ENCODE measurements around the gene DPY19L3.
"Not testable (repeated sequence)": the region's sequence is repeated elsewhere in the genome, so short reads cannot be mapped to it uniquely, and the experiment has no call there.

GRCh38 chr19:32377088-32377487, 28.5 kb upstream of the DPY19L3 start:
- TF ChIP-seq POLR2A, EP300 (IDR thresholded peaks at IDR 0.05): not testable (repeated sequence)
- TF ChIP-seq CTCF (IDR thresholded peaks at IDR 0.05): peak in 1 of 5 experiments; percentile 17
